GM21381 (cell line): Measurements from ENCODE around the gene RNF125.
"Not testable (repeated sequence)": the region's sequence is repeated elsewhere in the genome, so short reads cannot be mapped to it uniquely, and the experiment has no call there.

Experiments
- ATAC-seq: cut with Tn5 transposase; IDR thresholded peaks from one replicate; pipeline ENCODE4 v1.9.1; 2021; ENCODE audit warnings: mild to moderate bottlenecking, moderate library complexity; ENCODE audit not compliant: unreplicated experiment

The RNF125 gene

GRCh38 chr18:32018331-32019250 lies at the start of gene RNF125:
TSS of gene RNF125 (plus strand) at chr18:32018825. CDS start at chr18:32018864, 39 bp downstream.
- peak; percentile 84 for ATAC-seq

GRCh38 chr18:31970617-31971016 lies 48.0 kb upstream of the RNF125 start:
- no peak for ATAC-seq

GRCh38 chr18:31973929-31974546 lies 44.6 kb upstream of the RNF125 start:
- no peak for ATAC-seq

- ATAC-seq: no peak
Observed at GRCh38 chr18:31976242-31976641, 42.4 kb upstream of the RNF125 start.

GRCh38 chr18:31977270-31977872 lies 41.3 kb upstream of the RNF125 start:
- ATAC-seq: no peak

- no peak for ATAC-seq
Observed at GRCh38 chr18:31978616-31979015, 40.0 kb upstream of the RNF125 start.

- ATAC-seq: no peak
Observed at GRCh38 chr18:31979714-31980113, 38.9 kb upstream of the RNF125 start.

GRCh38 chr18:31980863-31981262 lies 37.8 kb upstream of the RNF125 start:
- no peak for ATAC-seq

- no peak for ATAC-seq
Observed at GRCh38 chr18:31983020-31983419, 35.6 kb upstream of the RNF125 start.

GRCh38 chr18:31983976-31984375 lies 34.6 kb upstream of the RNF125 start:
- no peak for ATAC-seq

- ATAC-seq: peak; percentile 100
Observed at GRCh38 chr18:31990823-31991222, 27.8 kb upstream of the RNF125 start.

- ATAC-seq: no peak
Observed at GRCh38 chr18:31996007-31996406, 22.6 kb upstream of the RNF125 start.

GRCh38 chr18:31998880-31999412 lies 19.7 kb upstream of the RNF125 start:
- ATAC-seq: no peak

- ATAC-seq: not testable (repeated sequence)
Observed at GRCh38 chr18:32001141-32001540, 17.5 kb upstream of the RNF125 start.

GRCh38 chr18:32003822-32004221 lies 14.8 kb upstream of the RNF125 start:
- not testable (repeated sequence) for ATAC-seq

- ATAC-seq: no peak
Observed at GRCh38 chr18:32010124-32010721, 8.4 kb upstream of the RNF125 start.

- no peak for ATAC-seq
Observed at GRCh38 chr18:32011193-32011592, 7.4 kb upstream of the RNF125 start.

GRCh38 chr18:32019251-32019948 lies 775 bp downstream of the RNF125 start:
- no peak for ATAC-seq

GRCh38 chr18:32019949-32020625 lies 1.5 kb downstream of the RNF125 start:
- ATAC-seq: not testable (repeated sequence)
